ENCODE data around the gene EXOC7.
"Not testable (repeated sequence)": the region's sequence is repeated elsewhere in the genome, so short reads cannot be mapped to it uniquely, and the experiment has no call there.

The EXOC7 gene

DNA sequence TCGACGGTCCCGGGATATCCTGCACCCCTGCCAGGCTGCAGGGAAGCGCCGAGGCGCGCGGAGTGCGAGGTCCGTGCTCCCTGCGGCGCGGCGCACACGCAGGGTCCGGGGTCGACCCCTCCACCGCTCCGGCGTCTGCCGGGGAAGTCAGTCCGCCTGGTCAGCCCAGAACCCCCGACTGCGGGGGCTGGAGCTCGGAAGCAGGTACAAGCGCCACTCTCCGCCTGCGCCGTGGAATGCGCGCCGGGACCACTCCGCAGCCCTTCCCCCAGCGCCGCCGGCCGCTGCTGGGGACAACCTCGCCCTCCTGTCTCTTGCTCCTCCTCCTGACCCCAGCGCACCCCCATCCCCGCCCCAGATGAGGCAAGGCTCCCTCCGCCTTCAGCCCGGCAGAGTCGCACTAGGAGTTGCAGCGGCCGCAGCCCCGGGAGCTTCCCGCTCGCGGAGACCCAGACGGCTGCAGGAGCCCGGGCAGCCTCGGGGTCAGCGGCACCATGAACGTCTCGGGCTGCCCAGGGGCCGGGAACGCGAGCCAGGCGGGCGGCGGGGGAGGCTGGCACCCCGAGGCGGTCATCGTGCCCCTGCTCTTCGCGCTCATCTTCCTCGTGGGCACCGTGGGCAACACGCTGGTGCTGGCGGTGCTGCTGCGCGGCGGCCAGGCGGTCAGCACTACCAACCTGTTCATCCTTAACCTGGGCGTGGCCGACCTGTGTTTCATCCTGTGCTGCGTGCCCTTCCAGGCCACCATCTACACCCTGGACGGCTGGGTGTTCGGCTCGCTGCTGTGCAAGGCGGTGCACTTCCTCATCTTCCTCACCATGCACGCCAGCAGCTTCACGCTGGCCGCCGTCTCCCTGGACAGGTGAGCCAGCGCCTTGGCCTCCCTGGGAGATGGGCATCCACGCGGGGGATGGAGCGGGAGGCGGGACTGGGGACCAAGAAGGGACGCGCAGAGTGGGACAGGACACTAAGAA, 28.9 kb downstream of the EXOC7 start, which contains the start of gene GALR2:
TSS of gene GALR2 (plus strand) at position 392 of the 974 bp plus-strand sequence. CDS start at position 495, 103 bp downstream.
- no peak for DNase-seq (ENCODE audit: low read depth, low spot score)

DNA sequence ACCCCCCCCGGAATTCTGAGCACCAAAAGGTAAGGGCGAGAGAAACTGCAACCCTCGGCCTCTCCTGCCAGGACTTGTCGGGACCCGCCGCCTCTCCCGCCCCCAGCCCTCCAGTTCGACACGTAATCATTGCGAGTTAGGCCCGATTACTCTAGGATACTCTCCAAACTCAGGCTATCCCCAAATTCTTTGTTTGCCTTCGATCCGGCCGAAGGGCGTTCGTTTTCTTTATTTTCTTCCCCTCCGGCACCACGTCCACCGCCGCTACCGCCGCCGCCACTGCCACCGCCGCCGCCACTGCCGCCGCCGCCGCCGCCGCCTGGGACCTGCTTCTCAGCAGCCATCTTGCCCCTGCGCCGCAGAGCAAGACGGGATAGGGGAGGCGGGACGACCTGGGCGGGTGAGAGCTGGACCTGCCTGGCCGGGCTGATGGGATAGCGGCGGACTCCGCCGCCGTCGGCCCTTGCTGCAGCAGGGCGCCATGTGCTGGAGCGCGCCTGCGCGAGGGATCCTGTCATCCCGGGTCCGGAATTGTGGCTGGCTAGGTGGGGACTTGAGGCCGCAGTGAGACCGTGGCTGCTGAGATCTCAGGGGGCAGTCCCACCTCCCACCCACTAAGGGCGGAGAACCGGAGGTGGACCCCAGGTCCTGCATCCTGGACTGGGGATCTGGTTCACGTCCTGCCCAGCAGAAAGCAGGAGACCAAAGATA, 31.3 kb downstream of the EXOC7 start, which contains the start of gene SRP68:
TSS of gene SRP68 (minus strand) at position 370 of the 711 bp plus-strand sequence. CDS start at position 344, 26 bp downstream.
- DNase-seq (ENCODE audit: low read depth, low spot score), result peak; percentile 54

DNA sequence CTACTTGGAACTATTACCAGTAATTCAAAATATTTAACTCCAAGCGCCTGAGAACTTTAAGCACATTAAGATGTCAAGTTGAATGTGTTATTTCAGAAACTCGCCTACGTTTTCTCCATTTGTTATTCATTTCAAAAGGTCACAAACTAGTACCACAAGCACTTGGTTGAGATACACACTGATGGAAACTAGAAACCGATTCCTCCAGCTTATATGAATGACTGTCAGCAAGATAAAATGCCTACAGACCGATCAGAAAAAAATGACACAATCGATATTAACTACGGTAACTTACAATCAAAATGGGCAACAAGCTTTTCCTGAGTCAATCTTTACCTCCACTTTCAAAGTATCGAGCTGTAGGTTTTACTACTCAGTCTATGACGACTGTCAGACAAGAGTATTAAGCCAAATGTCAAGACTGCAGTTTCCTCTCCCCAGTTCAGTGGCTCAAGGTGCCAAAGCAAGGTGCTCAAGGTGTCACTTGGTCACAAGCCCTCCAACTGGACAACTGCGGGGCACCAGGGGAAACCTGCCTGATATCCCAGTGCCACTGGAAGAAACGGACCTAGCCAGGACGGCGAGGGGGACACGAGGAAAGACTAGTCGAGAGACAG, 31.9 kb downstream of the EXOC7 start:
- DNase-seq (ENCODE audit: low read depth, low spot score), result no peak

DNA sequence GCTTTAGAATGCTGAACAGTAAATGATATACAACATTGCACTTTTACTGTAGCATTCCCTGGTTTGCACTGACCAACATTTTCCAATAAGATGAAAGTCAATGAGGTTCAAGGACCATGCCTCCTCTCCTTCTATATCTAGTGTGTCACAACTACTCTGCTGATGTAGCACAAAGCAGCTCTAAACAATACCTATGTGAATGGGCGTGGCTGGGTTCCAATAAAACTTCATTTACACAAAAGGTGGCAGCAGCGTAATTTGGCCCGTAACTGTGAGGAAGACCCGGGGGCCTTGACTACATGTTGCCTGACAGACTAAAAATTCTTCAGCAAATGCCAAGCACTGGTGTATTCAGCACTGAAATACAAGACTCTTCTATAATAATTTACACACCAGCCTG, 37.8 kb downstream of the EXOC7 start:
- no peak for DNase-seq (ENCODE audit: low read depth, low spot score)

DNA sequence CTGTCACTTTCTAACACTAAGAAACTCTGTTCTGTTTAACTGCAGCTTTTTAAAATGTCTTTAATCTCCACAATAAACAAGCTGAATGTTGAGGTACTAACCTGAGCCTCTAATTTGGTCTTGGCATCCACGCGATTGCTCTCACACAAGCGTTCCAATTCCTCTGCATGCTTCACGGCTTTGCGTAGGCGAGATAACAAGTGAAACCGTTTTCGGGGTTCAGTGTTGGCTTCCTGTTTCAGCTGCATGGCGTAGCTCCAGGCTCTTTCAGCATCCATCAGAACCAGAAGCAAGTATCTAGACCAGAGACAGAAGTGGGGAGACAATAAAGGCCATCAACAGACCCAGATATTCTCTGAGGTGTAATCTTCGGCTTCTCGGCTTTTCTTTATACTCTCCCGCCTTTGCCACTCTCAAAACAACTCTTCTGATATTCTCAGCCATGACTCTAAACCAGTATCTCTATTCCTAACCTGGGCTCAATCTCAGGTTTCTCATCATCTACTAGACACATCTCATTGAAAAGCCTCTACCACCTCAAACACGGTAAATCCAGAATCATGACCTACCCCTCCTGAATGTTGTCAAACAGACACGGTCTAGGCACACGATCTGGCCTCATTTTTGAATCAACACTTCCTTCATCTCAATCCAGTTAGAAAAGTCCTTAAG, 39.6 kb downstream of the EXOC7 start:
- no peak for DNase-seq (ENCODE audit: low read depth, low spot score)

DNA sequence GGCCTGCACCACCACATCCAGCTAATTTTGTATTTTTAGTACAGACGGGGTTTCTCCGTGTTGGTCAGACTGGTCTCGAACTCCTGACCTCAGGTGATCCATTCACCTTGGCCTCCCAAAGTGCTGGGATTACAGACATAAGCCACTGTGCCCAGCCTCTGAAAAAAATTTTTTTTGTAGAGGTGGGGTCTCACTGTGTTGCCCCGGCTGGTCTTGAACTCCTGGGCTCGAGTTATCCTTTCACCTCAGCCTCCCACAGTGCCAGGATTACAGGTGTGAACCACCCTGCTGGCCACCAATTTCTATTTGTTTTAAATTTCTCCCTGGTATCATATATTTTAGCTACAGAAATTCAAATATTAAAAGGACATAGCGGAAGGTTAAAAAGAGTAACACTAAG, 45.3 kb downstream of the EXOC7 start:
- DNase-seq (ENCODE audit: low read depth, low spot score), result not testable (repeated sequence)

GRCh38 chr17:76056882-76057281, 46.7 kb downstream of the EXOC7 start:
- no peak for DNase-seq (ENCODE audit: low read depth, low spot score)

DNA sequence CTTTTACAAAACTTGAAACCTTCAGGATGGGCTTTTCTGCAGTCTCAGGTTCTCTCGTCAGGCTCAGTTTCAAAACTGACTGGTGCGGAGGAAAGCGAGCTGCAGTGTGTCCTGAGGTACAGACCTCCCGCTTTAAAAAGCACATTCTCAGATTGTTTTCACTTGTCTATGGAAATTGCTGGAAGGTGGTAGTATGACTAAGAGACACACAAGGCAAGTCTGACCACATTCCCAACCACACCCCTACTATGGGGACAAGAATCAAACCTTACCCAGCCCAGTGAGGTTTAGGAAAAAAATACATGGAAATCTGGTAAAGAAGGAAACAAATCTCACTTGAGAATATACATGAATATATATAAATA, 49.5 kb downstream of the EXOC7 start:
- DNase-seq (ENCODE audit: low read depth, low spot score), result no peak

DNA sequence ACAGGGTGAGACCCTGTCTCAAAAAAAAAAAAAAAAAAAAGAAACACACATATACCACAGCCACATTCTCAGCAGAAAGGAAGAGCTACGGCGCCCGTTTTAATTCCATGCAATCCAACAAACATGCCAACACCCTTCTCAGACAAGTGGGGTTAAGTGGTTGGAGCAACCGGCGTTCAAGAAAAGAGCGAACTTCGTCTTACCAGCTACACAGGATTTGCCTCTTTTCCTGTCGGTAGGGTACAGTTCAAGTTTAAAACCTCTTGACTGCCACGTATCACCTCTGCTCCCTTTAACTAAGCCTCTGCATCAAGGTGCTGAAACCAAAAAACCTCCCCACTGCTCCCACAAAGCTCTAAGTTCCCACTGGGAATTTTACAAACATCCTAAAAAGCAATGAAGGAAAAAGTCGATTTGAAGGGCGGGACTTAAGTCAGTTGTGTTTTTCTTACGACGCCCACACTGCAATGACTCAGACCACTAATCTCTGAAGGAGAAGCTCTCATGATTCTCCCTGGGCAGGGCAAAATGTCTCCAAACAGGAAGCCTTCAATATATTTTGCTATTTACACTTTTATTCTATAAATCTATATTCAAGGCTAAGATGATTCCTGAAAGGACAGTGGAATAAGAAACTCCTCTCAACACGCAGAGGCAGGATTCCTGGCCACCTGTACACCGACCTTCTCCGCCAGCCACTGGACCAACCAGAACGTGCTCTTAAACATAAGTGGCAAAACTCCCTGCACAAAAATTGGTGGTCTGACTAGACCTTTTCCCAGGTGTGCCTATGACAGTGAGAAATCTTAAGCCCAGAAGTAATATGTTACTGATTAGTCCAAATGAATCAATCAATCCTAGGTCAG, 50.1 kb downstream of the EXOC7 start:
- DNase-seq (ENCODE audit: low read depth, low spot score), result no peak

- no peak for DNase-seq (ENCODE audit: low read depth, low spot score)
These were observed 52.0 kb downstream of the EXOC7 start for GRCh38 chr17:76051561-76051960.

- no peak for DNase-seq (ENCODE audit: low read depth, low spot score)
These were observed 52.8 kb downstream of the EXOC7 start for GRCh38 chr17:76050538-76051467.

DNA sequence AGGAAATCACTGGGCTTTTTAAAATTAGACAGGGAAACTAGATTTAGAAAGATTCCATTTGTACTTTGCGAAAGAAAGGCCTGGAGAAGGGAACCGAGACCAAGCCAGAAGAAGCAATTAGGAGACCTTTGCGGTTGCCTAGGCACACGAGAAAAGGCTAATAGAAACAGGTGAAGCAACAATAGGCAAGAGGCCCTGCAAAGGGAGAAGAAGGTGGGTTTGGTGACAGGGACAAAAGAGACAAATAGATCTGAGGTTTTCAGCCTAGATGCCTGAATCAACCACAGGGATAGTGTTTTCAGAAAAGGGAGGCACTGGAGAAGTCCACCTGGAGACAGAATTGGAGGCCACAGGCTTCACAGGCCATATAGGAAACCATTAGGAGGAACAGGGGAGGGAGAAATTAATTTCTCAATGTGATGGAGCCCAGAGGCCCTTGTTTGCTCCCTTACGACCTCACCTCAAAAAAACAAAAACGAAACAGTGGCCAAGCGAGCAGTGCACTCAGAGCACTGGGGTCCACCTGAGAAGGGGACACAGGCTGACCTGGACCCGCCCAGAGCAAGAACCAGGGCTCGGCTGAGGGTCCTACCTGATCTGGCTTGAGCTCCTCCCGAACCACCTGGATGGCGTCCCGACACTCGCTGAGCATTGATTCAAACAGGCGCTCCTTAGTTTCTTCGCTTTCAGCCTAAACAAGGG, 53.6 kb downstream of the EXOC7 start:
- DNase-seq (ENCODE audit: low read depth, low spot score), result no peak

DNA sequence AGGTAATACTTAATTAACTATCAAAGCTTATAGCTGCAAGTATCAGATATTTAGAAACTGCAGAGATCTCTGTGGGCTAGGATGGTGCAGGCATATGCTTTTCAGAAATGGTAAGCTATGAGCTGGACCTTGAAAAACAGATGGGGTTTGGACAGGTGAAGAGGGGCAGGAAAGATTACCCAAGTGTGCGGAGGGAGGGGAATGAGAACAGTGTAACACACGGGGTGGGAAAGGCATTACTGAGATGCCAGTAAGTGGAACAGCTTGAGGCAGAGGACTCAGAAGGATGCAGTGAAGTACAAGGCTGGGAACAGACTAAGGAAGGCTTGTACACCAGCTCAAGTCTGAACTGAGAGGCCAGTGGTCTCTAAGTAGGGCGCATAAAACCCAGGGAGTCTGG, 54.3 kb downstream of the EXOC7 start:
- DNase-seq (ENCODE audit: low read depth, low spot score), result no peak

GRCh38 chr17:76048711-76049110, 54.9 kb downstream of the EXOC7 start:
- no peak for DNase-seq (ENCODE audit: low read depth, low spot score)

DNA sequence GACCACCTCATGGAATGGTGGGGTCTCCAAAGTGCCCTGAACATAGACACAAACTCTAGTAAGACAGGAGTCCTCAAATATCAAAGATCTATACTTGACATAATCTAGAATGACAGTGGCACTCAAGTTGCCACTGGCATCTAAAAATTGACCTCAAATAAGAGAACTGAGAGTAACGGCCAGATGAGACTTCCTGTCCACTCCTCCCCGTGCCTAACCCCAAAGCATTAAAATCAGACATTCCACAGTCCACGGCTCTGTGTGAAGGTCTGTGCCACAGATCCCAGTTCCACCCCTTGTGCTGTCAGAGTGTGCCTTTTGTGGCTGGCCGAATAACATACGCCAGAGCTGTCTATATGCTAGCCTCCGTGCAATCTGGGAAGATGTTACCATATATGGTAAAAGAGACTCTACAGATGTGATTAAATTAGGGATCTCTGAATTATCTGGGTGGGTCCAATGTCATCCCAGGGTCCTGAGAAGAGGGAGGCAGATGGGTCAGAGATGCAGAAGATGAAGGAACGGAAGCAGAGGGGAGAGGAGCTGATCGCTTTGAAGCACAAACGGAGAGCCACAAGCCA, 55.5 kb downstream of the EXOC7 start:
- no peak for DNase-seq (ENCODE audit: low read depth, low spot score)

GRCh38 chr17:76046064-76046463, 57.5 kb downstream of the EXOC7 start:
- no peak for DNase-seq (ENCODE audit: low read depth, low spot score)

DNA sequence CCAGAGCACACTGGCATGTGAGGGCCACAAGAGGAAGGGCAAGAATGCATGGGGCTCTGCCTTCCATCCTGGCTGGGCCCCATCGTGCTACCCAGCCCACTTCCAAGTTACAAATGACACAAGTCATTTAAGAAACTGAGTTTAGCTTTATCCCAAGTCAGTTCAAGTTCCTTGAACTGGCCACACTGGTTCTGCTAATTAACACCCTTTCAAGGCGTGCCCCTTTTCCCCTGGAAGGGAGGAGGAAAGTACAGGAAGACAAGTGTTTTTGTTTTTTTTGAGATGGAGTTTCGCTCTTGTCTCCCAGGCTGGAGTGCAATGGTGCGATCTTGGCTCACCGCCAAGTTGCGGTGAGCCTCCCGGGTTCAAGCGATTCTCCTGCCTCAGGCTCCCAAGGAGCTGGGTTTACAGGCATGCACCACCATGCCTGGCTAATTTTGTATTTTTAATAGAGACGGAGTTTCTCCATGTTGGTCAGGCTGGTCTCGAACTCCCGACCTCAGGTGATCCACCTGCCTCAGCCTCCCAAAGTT, 59.0 kb downstream of the EXOC7 start:
- not testable (repeated sequence) for DNase-seq (ENCODE audit: low read depth, low spot score)

GRCh38 chr17:76042868-76043267, 60.7 kb downstream of the EXOC7 start:
- DNase-seq (ENCODE audit: low read depth, low spot score), result not testable (repeated sequence)

Measured in iPS DF 19.7 (cell line).